ENCODE results near the gene HAAO.

The HAAO gene

GRCh38 chr2:42761554-42761953 is 30.8 kb downstream of the HAAO start:
- no peak overlapping the region for H3K14ac ChIP-seq (ENCODE audit: low read length)
- no peaks in the 10 kb centered on the region for H3K79me2 ChIP-seq (ENCODE audit: control insufficient read depth, insufficient read depth, low read length, poor library complexity)
- no peak overlapping the region for H3K9ac ChIP-seq (ENCODE audit: low read length)
- no peak for DNase-seq
- H3K79me1 ChIP-seq (ENCODE audit: low read length): no peaks in the 10 kb centered on the region
- no peak overlapping the region for H2AFZ ChIP-seq (ENCODE audit: insufficient read depth, low read length, poor library complexity)
- no peak overlapping the region for H2BK5ac ChIP-seq (ENCODE audit: low read depth, low read length, poor library complexity)
- H3K4me2 ChIP-seq (ENCODE audit: low read length): no peak overlapping the region
- no peak overlapping the region for H2BK12ac ChIP-seq (ENCODE audit: low read length)
- H3K9me3 ChIP-seq (ENCODE audit: insufficient read depth, low read depth, low read length): peaks cover 2% of the 10 kb centered on the region
- H3K23ac ChIP-seq (ENCODE audit: low read length): no peak overlapping the region
- H4K8ac ChIP-seq (ENCODE audit: low read depth, low read length): no peak overlapping the region
- H4K91ac ChIP-seq (ENCODE audit: low read depth, low read length): no peak overlapping the region
- H3K36me3 ChIP-seq (ENCODE audit: control insufficient read depth in 1 of 2, insufficient read depth in 2 of 2, low read length in 2 of 2): no peaks in the 10 kb centered on the region
- H4K12ac ChIP-seq (ENCODE audit: low read depth, low read length): no peak overlapping the region
- H3K4me3 ChIP-seq (ENCODE audit: low read depth, low read length): no peak overlapping the region
- no CpG with 5 or more reads among the region's 9 CpGs for WGBS (ENCODE audit: extremely low coverage, insufficient coverage, insufficient read length)
- no peak overlapping the region for H3K18ac ChIP-seq (ENCODE audit: low read length)
- no peaks in the 10 kb centered on the region for H3K27me3 ChIP-seq (ENCODE audit: insufficient read depth, low read length)
- H3K4ac ChIP-seq (ENCODE audit: low read depth, low read length): no peak overlapping the region
- H2AK5ac ChIP-seq (ENCODE audit: low read length): no peak overlapping the region
- H3K4me1 ChIP-seq (ENCODE audit: control insufficient read depth in 1 of 2, insufficient read depth in 2 of 2, low read length in 2 of 2): peaks cover 3 to 4% of the 10 kb centered on the region in 2 experiments
- no peak overlapping the region for H3K27ac ChIP-seq (ENCODE audit: low read depth, low read length)
- H2BK120ac ChIP-seq (ENCODE audit: insufficient read depth, low read length, poor library complexity): no peak overlapping the region

- Histone ChIP-seq H3K27me3 (ENCODE audit: insufficient read depth, low read length) (no peaks in the 10 kb centered on the region), H3K14ac (ENCODE audit: low read length) (no peak overlapping the region), H4K8ac (ENCODE audit: low read depth, low read length) (no peak overlapping the region), H3K36me3 (ENCODE audit: control insufficient read depth in 1 of 2, insufficient read depth in 2 of 2, low read length in 2 of 2) (no peaks in the 10 kb centered on the region), H3K9me3 (ENCODE audit: insufficient read depth, low read depth, low read length) (peaks cover 2% of the 10 kb centered on the region), H3K9ac (ENCODE audit: low read length) (no peak overlapping the region), H2AFZ (ENCODE audit: insufficient read depth, low read length, poor library complexity) (no peak overlapping the region), H3K23ac (ENCODE audit: low read length) (no peak overlapping the region), H3K4me3 (ENCODE audit: low read depth, low read length) (no peak overlapping the region), H3K27ac (ENCODE audit: low read depth, low read length) (no peak overlapping the region), H2BK120ac (ENCODE audit: insufficient read depth, low read length, poor library complexity) (no peak overlapping the region), H3K4me2 (ENCODE audit: low read length) (no peak overlapping the region), H3K4ac (ENCODE audit: low read depth, low read length) (no peak overlapping the region), H2BK5ac (ENCODE audit: low read depth, low read length, poor library complexity) (no peak overlapping the region), H4K91ac (ENCODE audit: low read depth, low read length) (no peak overlapping the region), H2BK12ac (ENCODE audit: low read length) (no peak overlapping the region), H3K79me2 (ENCODE audit: control insufficient read depth, insufficient read depth, low read length, poor library complexity) (no peaks in the 10 kb centered on the region), H2AK5ac (ENCODE audit: low read length) (no peak overlapping the region), H3K4me1 (ENCODE audit: control insufficient read depth in 1 of 2, insufficient read depth in 2 of 2, low read length in 2 of 2) (peaks cover 9 to 15% of the 10 kb centered on the region in 2 experiments), H3K18ac (ENCODE audit: low read length) (no peak overlapping the region), H3K79me1 (ENCODE audit: low read length) (no peaks in the 10 kb centered on the region), H4K12ac (ENCODE audit: low read depth, low read length) (no peak overlapping the region)
- no CpG with 5 or more reads among the region's 1 CpG for WGBS (ENCODE audit: extremely low coverage, insufficient coverage, insufficient read length)
- no peak for DNase-seq
Observed at GRCh38 chr2:42758751-42759150, 33.6 kb downstream of the HAAO start.

GRCh38 chr2:42757981-42758740 is 34.2 kb downstream of the HAAO start:
- Histone ChIP-seq H3K18ac (ENCODE audit: low read length) (no peak overlapping the region), H2AK5ac (ENCODE audit: low read length) (no peak overlapping the region), H2AFZ (ENCODE audit: insufficient read depth, low read length, poor library complexity) (no peak overlapping the region), H3K4me3 (ENCODE audit: low read depth, low read length) (no peak overlapping the region), H3K9me3 (ENCODE audit: insufficient read depth, low read depth, low read length) (no peaks in the 10 kb centered on the region), H3K79me1 (ENCODE audit: low read length) (no peaks in the 10 kb centered on the region), H3K27ac (ENCODE audit: low read depth, low read length) (no peak overlapping the region), H3K27me3 (ENCODE audit: insufficient read depth, low read length) (no peaks in the 10 kb centered on the region), H2BK120ac (ENCODE audit: insufficient read depth, low read length, poor library complexity) (no peak overlapping the region), H3K14ac (ENCODE audit: low read length) (no peak overlapping the region), H4K8ac (ENCODE audit: low read depth, low read length) (no peak overlapping the region), H3K4me2 (ENCODE audit: low read length) (no peak overlapping the region), H3K4me1 (ENCODE audit: control insufficient read depth in 1 of 2, insufficient read depth in 2 of 2, low read length in 2 of 2) (peaks cover 9 to 15% of the 10 kb centered on the region in 2 experiments), H4K91ac (ENCODE audit: low read depth, low read length) (no peak overlapping the region), H3K4ac (ENCODE audit: low read depth, low read length) (no peak overlapping the region), H3K9ac (ENCODE audit: low read length) (no peak overlapping the region), H3K23ac (ENCODE audit: low read length) (no peak overlapping the region), H4K12ac (ENCODE audit: low read depth, low read length) (no peak overlapping the region), H2BK5ac (ENCODE audit: low read depth, low read length, poor library complexity) (no peak overlapping the region), H3K36me3 (ENCODE audit: control insufficient read depth in 1 of 2, insufficient read depth in 2 of 2, low read length in 2 of 2) (no peaks in the 10 kb centered on the region), H3K79me2 (ENCODE audit: control insufficient read depth, insufficient read depth, low read length, poor library complexity) (no peaks in the 10 kb centered on the region), H2BK12ac (ENCODE audit: low read length) (no peak overlapping the region)
- WGBS (ENCODE audit: extremely low coverage, insufficient coverage, insufficient read length): no CpG with 5 or more reads among the region's 4 CpGs
- DNase-seq: no peak

- no peak for DNase-seq
- H2BK12ac ChIP-seq (ENCODE audit: low read length): no peak overlapping the region
- H4K8ac ChIP-seq (ENCODE audit: low read depth, low read length): no peak overlapping the region
- no peak overlapping the region for H3K23ac ChIP-seq (ENCODE audit: low read length)
- H3K4me3 ChIP-seq (ENCODE audit: low read depth, low read length): no peak overlapping the region
- no peaks in the 10 kb centered on the region for H3K27me3 ChIP-seq (ENCODE audit: insufficient read depth, low read length)
- H3K9me3 ChIP-seq (ENCODE audit: insufficient read depth, low read depth, low read length): no peaks in the 10 kb centered on the region
- H3K4ac ChIP-seq (ENCODE audit: low read depth, low read length): no peak overlapping the region
- no peak overlapping the region for H3K4me2 ChIP-seq (ENCODE audit: low read length)
- peak overlapping the region; percentile 7 for H4K12ac ChIP-seq (ENCODE audit: low read depth, low read length)
- no peak overlapping the region for H2AFZ ChIP-seq (ENCODE audit: insufficient read depth, low read length, poor library complexity)
- no peak overlapping the region for H2AK5ac ChIP-seq (ENCODE audit: low read length)
- no peak overlapping the region for H4K91ac ChIP-seq (ENCODE audit: low read depth, low read length)
- no peaks in the 10 kb centered on the region for H3K79me1 ChIP-seq (ENCODE audit: low read length)
- H3K27ac ChIP-seq (ENCODE audit: low read depth, low read length): no peak overlapping the region
- no peak overlapping the region for H3K18ac ChIP-seq (ENCODE audit: low read length)
- H2BK120ac ChIP-seq (ENCODE audit: insufficient read depth, low read length, poor library complexity): no peak overlapping the region
- peak overlapping the region; percentile 36 for H3K9ac ChIP-seq (ENCODE audit: low read length)
- no CpG with 5 or more reads among the region's 6 CpGs for WGBS (ENCODE audit: extremely low coverage, insufficient coverage, insufficient read length)
- no peaks in the 10 kb centered on the region for H3K36me3 ChIP-seq (ENCODE audit: control insufficient read depth in 1 of 2, insufficient read depth in 2 of 2, low read length in 2 of 2)
- H2BK5ac ChIP-seq (ENCODE audit: low read depth, low read length, poor library complexity): no peak overlapping the region
- H3K14ac ChIP-seq (ENCODE audit: low read length): no peak overlapping the region
- H3K79me2 ChIP-seq (ENCODE audit: control insufficient read depth, insufficient read depth, low read length, poor library complexity): no peaks in the 10 kb centered on the region
- peaks cover 9 to 15% of the 10 kb centered on the region in 2 experiments for H3K4me1 ChIP-seq (ENCODE audit: control insufficient read depth in 1 of 2, insufficient read depth in 2 of 2, low read length in 2 of 2)
Observed at GRCh38 chr2:42756966-42757513, 35.3 kb downstream of the HAAO start.

Measured in trophoblast cell (in vitro differentiated cells and primary cell).